Suppressor macrophage (primary cell): ENCODE results near the gene BBIP1.
"Not testable (repeated sequence)": the region's sequence is repeated elsewhere in the genome, so short reads cannot be mapped to it uniquely, and the experiment has no call there.

Experiments used
- DNase-seq, 4 experiments: peaks; one replicate each; pipeline ENCODE4 v3.0.0-alpha.2; 2020 to 2022

The BBIP1 gene

GRCh38 chr10:110919971-110920881, 1.2 kb upstream of the BBIP1 start:
- peak; percentile 40 to 74 (median 62) for DNase-seq

GRCh38 chr10:110919349-110919931, 460 bp upstream of the BBIP1 start, which contains the start of gene SHOC2:
Gene SHOC2, plus strand, starts transcription at chr10:110919604. Its CDS starts 44,755 bp downstream, at chr10:110964359.
- peak; percentile 80 to 100 (median 99) for DNase-seq

- peak; percentile 94 to 98 (median 98) for DNase-seq
Observed at GRCh38 chr10:110918269-110918642, 724 bp downstream of the BBIP1 start.

- no peak for DNase-seq
Observed at GRCh38 chr10:110916554-110917346, 2.2 kb downstream of the BBIP1 start.

- not testable (repeated sequence) for DNase-seq
Observed at GRCh38 chr10:110915600-110915999, 3.4 kb downstream of the BBIP1 start.

GRCh38 chr10:110915035-110915434, 3.9 kb downstream of the BBIP1 start:
- DNase-seq: no peak

GRCh38 chr10:110914431-110914830, 4.5 kb downstream of the BBIP1 start:
- no peak for DNase-seq

- no peak for DNase-seq
Observed at GRCh38 chr10:110912374-110912773, 6.6 kb downstream of the BBIP1 start.

- no peak for DNase-seq
Observed at GRCh38 chr10:110910138-110910537, 8.8 kb downstream of the BBIP1 start.

GRCh38 chr10:110903280-110904278, 15.4 kb downstream of the BBIP1 start:
- no peak for DNase-seq

GRCh38 chr10:110901954-110902819, 16.8 kb downstream of the BBIP1 start:
- peak in 3 of 4 experiments; percentile 15 to 18 (median 18) for DNase-seq

- DNase-seq: no peak
Observed at GRCh38 chr10:110900983-110901382, 18.0 kb downstream of the BBIP1 start.

- DNase-seq: no peak
Observed at GRCh38 chr10:110898391-110898790, 20.6 kb downstream of the BBIP1 start.

GRCh38 chr10:110897184-110897583, 21.8 kb downstream of the BBIP1 start:
- DNase-seq: no peak

- DNase-seq: peak; percentile 21 to 82 (median 56)
Observed at GRCh38 chr10:110893559-110894179, 25.3 kb downstream of the BBIP1 start.

- no peak for DNase-seq
Observed at GRCh38 chr10:110892602-110893288, 26.2 kb downstream of the BBIP1 start.

GRCh38 chr10:110887560-110887959, 31.4 kb downstream of the BBIP1 start:
- no peak for DNase-seq

- no peak for DNase-seq
Observed at GRCh38 chr10:110885932-110886674, 32.9 kb downstream of the BBIP1 start.

- no peak for DNase-seq
Observed at GRCh38 chr10:110883924-110884323, 35.1 kb downstream of the BBIP1 start.
